Pancreas (tissue), 10 donors: ENCODE results near the gene BIN2. TPM values are rescaled to one million over a fixed set of nuclear protein-coding genes. Genes with fewer than 3 reads are reported as not detected.

Experiments
- ATAC-seq, 4 donors: fragments of 200-7000 bp; cut with Tn5 transposase; one replicate each; pipeline versions ENCODE4 v1.8.0 to v1.9.1; 2020; ENCODE audit warnings: mild to moderate bottlenecking in 4 of 4, moderate library complexity in 4 of 4
- DNase-seq, 6 donors: peaks; one replicate each; pipeline ENCODE4 v3.0.0-alpha.2; 2020
- FAIRE-seq: peaks from 2 replicates; lab custom pipeline; 2012; peaks lifted over from hg19 to GRCh38; lab: Jason Lieb, UNC
- H3K27ac ChIP-seq, 4 donors: fragments of 200-600 bp; sonication (generic); 1 replicate in 3 of 4; 2 replicates in 1 of 4; pipeline versions ENCODE4 v1.5.0 to v1.8.0; 2020
- H3K27me3 ChIP-seq, 4 donors: fragments of 200-600 bp; one replicate each; pipeline ENCODE4 v1.8.0; 2021
- H3K36me3 ChIP-seq, 3 donors: fragments of 200-600 bp; sonication (generic) in 1 of 3; one replicate each; pipeline versions ENCODE4 v1.5.0 to v1.8.0; 2020 to 2021
- H3K4me1 ChIP-seq, 3 donors: fragments of 200-600 bp; one replicate each; pipeline ENCODE4 v1.8.0; 2021
- H3K4me3 ChIP-seq, 4 donors: fragments of 200-600 bp; sonication (generic) in 2 of 4; one replicate each; pipeline versions ENCODE4 v1.5.0 to v1.8.0; 2020 to 2021
- H3K9me3 ChIP-seq, 4 donors: fragments of 200-600 bp; one replicate each; pipeline ENCODE4 v1.8.0; 2021
- CTCF ChIP-seq, 4 donors: fragments of 200-600 bp; sonication (generic) in 3 of 4; IDR thresholded peaks; one replicate each; pipeline versions ENCODE4 v1.5.0 to v1.8.0; 2021; ENCODE audit warnings: antibody characterized with exemption in 4 of 4
- WGBS, 2 donors: extraction: QIAGEN DNeasy Blood & Tissue Kit; methylation state at CpG; one replicate each; pipeline ENCODE4 v1.1.7; 2013; 5-methylcytosine and 5-hydroxymethylcytosine counted together
- intact Hi-C, 3 donors: fragments of 100-400 bp; cut with DNase I; formaldehyde crosslinking; loops; one replicate each; pipeline versions ENCODE4 v1.11.1 to v1.14.2; 2022
- polyA plus RNA-seq, 2 donors: library from polyadenylated mRNA; stranded (reverse); fragments of 200-250 nt; gene quantifications; one replicate each; pipeline ENCODE4 v1.2.3, GENCODE V29; 2013
- total RNA-seq, 6 donors: library from RNA; stranded (reverse); fragmentation: NEBNext Ultra II Directional in 4 of 6; extraction: Animal tissue kit (Norgen Biotek cat#: 25700) in 4 of 6; gene quantifications; one replicate each; pipeline versions ENCODE4 v1.2.1 to v1.2.4, GENCODE V29; 2021 to 2023
- donor health status: healthy with polysubstance abuse.
- donor health status: DM: no; HTN: no; CAD: no; lungs with moderate emphysema.
- donor health status: DM: no; HTN: no; CAD: no.
- donor health status: control.
- donor health status: control.
- donor health status: Bipolar disorder and iron deficiency.
- donor health status: DM: yes; HTN: yes; CAD: no.
- donor health status: DM: no; HTN: no; CAD: no.
- donor health status: DM: no; HTN: no; CAD: no.
- donor health status: DM: yes; HTN: yes; CAD: no.

Gene BIN2
- total and polyA plus RNA-seq, 8 donors = 0.56 to 6.0 (median 0.97) TPM

GRCh38 chr12:51346581-51346980 lies 22.6 kb upstream of the BIN2 start, which contains the start of gene CELA1:
CELA1 (minus strand) TSS chr12:51346679; CDS start chr12:51346638, 41 bp downstream.
- DNase-seq = no peak
- no peak for ATAC-seq
- H3K4me3 ChIP-seq = no peak within 1 kb of the TSS
- no peaks in the 10 kb centered on the region for H3K36me3 ChIP-seq
- no peaks in the 10 kb centered on the region for H3K9me3 ChIP-seq
- H3K27ac ChIP-seq = no peak within 1 kb of the TSS
- intact Hi-C loops = loop anchor here in 1 of 3 donors (10.0 kb wide), 1 partner anchor 302 kb away; the partner anchor contains the start of gene LETMD1
- FAIRE-seq = no peak
- no peak for TF ChIP-seq CTCF (IDR thresholded peaks at IDR 0.05)
- WGBS, 2 donors = 85 to 89% methylated on average over 3 of the region's 3 CpGs
- H3K4me1 ChIP-seq = no peaks in the 10 kb centered on the region
- H3K27me3 ChIP-seq = no peaks in the 10 kb centered on the region

- TF ChIP-seq CTCF (IDR thresholded peaks at IDR 0.05) = no peak
- intact Hi-C loops = loop anchor here in 1 of 3 donors (10.0 kb wide), 1 partner anchor 301 kb away; the partner anchor contains the start of gene LETMD1
- H3K27me3 ChIP-seq = no peaks in the 10 kb centered on the region
- DNase-seq = no peak
- H3K36me3 ChIP-seq = no peaks in the 10 kb centered on the region
- no peak for ATAC-seq
- no peak overlapping the region for H3K27ac ChIP-seq
- H3K4me3 ChIP-seq = no peak overlapping the region
- peaks cover 0 to 3% (median 0%) of the 10 kb centered on the region in 3 donors for H3K4me1 ChIP-seq
- WGBS, 2 donors = 80 to 81% methylated on average over 7 of the region's 7 CpGs
- H3K9me3 ChIP-seq = no peaks in the 10 kb centered on the region
- FAIRE-seq = no peak
Measured at GRCh38 chr12:51345681-51346080, 21.7 kb upstream of the BIN2 start.

GRCh38 chr12:51343201-51343600 lies 19.2 kb upstream of the BIN2 start:
- no peak overlapping the region for H3K4me3 ChIP-seq
- H3K4me1 ChIP-seq = peaks cover 0 to 3% (median 0%) of the 10 kb centered on the region in 3 donors
- H3K36me3 ChIP-seq = no peaks in the 10 kb centered on the region
- ATAC-seq (no peak), DNase-seq (no peak), FAIRE-seq (no peak)
- intact Hi-C loops = loop anchor here in 1 of 3 donors (10.0 kb wide), 1 partner anchor 298 kb away; the partner anchor contains the start of gene LETMD1
- WGBS, 2 donors = 90 to 96% methylated on average over 2 of the region's 2 CpGs
- no peak overlapping the region for H3K27ac ChIP-seq
- H3K9me3 ChIP-seq = no peaks in the 10 kb centered on the region
- no peak for TF ChIP-seq CTCF (IDR thresholded peaks at IDR 0.05)
- no peaks in the 10 kb centered on the region for H3K27me3 ChIP-seq

GRCh38 chr12:51342416-51342815 lies 18.4 kb upstream of the BIN2 start:
- no peak for FAIRE-seq
- WGBS, 2 donors = 84 to 85% methylated on average over 10 of the region's 10 CpGs
- no peak for TF ChIP-seq CTCF (IDR thresholded peaks at IDR 0.05)

More at GRCh38 chr12:51342416-51342815, 18.4 kb upstream of the BIN2 start:
- DNase-seq = no peak
- Histone ChIP-seq H3K9me3 (no peaks in the 10 kb centered on the region), H3K4me3 (no peak overlapping the region), H3K27me3 (no peaks in the 10 kb centered on the region), H3K4me1 (peaks cover 0 to 3% (median 0%) of the 10 kb centered on the region in 3 donors), H3K36me3 (no peaks in the 10 kb centered on the region), H3K27ac (no peak overlapping the region)
- intact Hi-C loops = loop anchor here in 1 of 3 donors (10.0 kb wide), 1 partner anchor 298 kb away; the partner anchor contains the start of gene LETMD1
- ATAC-seq = no peak
